ENCODE results near the gene CLDN20. TPM values are rescaled to one million over a fixed set of nuclear protein-coding genes. Genes with fewer than 3 reads are reported as not detected.

Gene CLDN20
- total RNA-seq, 1 donor from 2014 or later = not detected

DNA sequence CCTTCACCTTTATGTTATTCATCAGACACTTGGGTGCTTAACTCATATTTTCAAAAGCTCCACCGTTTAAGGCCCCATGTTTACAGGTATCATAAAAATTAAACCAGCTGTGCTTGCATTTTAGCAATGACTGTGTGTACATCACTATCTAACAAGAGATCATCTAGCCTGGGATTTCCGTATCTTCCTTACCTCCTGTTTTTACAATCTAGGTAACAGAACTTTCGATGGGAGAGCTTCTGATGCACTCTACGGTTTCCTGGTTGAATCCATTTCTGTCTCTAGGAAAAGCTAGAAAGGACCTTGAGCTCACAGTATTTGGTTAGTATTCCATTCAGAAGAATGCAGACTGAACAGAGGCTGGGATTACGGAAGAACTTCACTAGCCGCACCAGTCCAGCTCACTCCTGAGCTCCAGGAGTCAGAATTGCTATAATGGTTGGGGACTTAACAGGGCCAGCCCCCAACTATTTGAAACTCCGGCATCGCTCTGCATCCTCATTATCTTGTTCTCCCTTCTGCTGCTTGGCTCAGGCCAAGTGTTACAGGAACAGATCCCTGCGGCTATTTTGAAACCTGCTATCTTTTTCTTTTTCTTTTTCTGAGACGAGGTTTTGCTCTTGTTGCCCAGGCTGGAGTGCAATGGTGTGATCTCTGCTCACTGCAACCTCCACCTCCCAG lies 13.0 kb upstream of the CLDN20 start:
- H3K9me3 Mint-ChIP-seq = no peaks in the 10 kb centered on the region
- peaks cover 23% of the 10 kb centered on the region for H3K36me3 Mint-ChIP-seq (ENCODE audit: low read depth)
- no peaks in the 10 kb centered on the region for H3K27me3 Mint-ChIP-seq (ENCODE audit: low read depth)
- H3K27ac Mint-ChIP-seq (ENCODE audit: unreplicated experiment) = peak overlapping the region; percentile 32
- peaks cover 5% of the 10 kb centered on the region for H3K4me1 Mint-ChIP-seq
- no peak for TF ChIP-seq CTCF (conservative IDR thresholded peaks at IDR 0.05)
- H3K4me3 Mint-ChIP-seq = no peak overlapping the region
- DNase-seq (ENCODE audit: low read depth, low spot score) = no peak

GRCh38 chr6:155252581-155252980 lies 11.2 kb upstream of the CLDN20 start:
- Mint-ChIP-seq H3K4me1 (peaks cover 5% of the 10 kb centered on the region), H3K36me3 (ENCODE audit: low read depth) (peaks cover 23% of the 10 kb centered on the region), H3K27me3 (ENCODE audit: low read depth) (no peaks in the 10 kb centered on the region), H3K4me3 (no peak overlapping the region), H3K27ac (ENCODE audit: unreplicated experiment) (no peak overlapping the region), H3K9me3 (no peaks in the 10 kb centered on the region)
- DNase-seq (ENCODE audit: low read depth, low spot score) = no peak
- TF ChIP-seq CTCF (conservative IDR thresholded peaks at IDR 0.05) = no peak

- Mint-ChIP-seq H3K4me1 (peaks cover 8% of the 10 kb centered on the region), H3K9me3 (no peaks in the 10 kb centered on the region), H3K27me3 (ENCODE audit: low read depth) (no peaks in the 10 kb centered on the region), H3K27ac (ENCODE audit: unreplicated experiment) (peak overlapping the region; percentile 50), H3K36me3 (ENCODE audit: low read depth) (peaks cover 25% of the 10 kb centered on the region), H3K4me3 (no peak overlapping the region)
- no peak for TF ChIP-seq CTCF (conservative IDR thresholded peaks at IDR 0.05)
- no peak for DNase-seq (ENCODE audit: low read depth, low spot score)
These were observed 10.5 kb upstream of the CLDN20 start for GRCh38 chr6:155253337-155253736.

- DNase-seq (ENCODE audit: low read depth, low spot score) = no peak
- H3K27me3 Mint-ChIP-seq (ENCODE audit: low read depth) = no peaks in the 10 kb centered on the region
- TF ChIP-seq CTCF (conservative IDR thresholded peaks at IDR 0.05) = no peak
- H3K4me1 Mint-ChIP-seq = peaks cover 5% of the 10 kb centered on the region
- H3K36me3 Mint-ChIP-seq (ENCODE audit: low read depth) = peaks cover 22% of the 10 kb centered on the region
- no peak overlapping the region for H3K4me3 Mint-ChIP-seq
- H3K27ac Mint-ChIP-seq (ENCODE audit: unreplicated experiment) = no peak overlapping the region
- no peaks in the 10 kb centered on the region for H3K9me3 Mint-ChIP-seq
These were observed 9.7 kb upstream of the CLDN20 start for GRCh38 chr6:155254139-155254538.

DNA sequence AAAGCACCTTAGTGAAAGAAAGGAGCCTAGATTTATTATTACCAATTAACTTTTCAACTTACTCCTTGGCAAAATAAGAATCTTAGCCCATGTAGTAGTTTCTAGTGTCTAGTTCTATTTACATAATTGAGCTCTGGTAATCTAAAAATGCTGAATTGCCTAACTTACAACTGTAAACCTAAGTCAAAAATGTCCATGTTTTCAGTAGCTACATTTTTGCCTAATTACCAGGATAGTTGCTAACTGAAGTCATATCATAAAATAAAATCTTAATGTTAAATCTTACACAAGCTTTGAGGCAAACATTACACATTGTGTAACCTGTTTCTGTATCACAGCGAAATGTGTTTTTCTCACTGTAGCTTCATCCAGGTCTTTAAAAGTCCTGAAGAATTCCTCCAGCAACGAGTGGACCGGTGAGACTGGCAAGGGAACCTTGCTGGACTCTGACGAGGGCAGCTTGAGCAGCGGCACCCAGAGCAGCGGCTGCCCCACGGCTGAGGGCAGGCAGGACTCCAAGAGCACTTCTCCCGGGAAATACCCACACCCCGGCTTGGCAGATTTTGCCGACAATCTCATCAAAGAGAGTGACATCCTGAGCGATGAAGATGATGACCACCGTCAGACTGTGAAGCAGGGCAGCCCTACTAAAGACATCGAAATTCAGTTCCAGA lies 7.6 kb upstream of the CLDN20 start:
- DNase-seq (ENCODE audit: low read depth, low spot score) = no peak
- Mint-ChIP-seq H3K36me3 (ENCODE audit: low read depth) (peaks cover 20% of the 10 kb centered on the region), H3K9me3 (no peaks in the 10 kb centered on the region), H3K27me3 (ENCODE audit: low read depth) (no peaks in the 10 kb centered on the region), H3K27ac (ENCODE audit: unreplicated experiment) (no peak overlapping the region), H3K4me1 (peaks cover 15% of the 10 kb centered on the region), H3K4me3 (no peak overlapping the region)
- no peak for TF ChIP-seq CTCF (conservative IDR thresholded peaks at IDR 0.05)
